ENCODE measurements around the gene LRP8. TPM values are rescaled to one million over a fixed set of nuclear protein-coding genes. Genes with fewer than 3 reads are reported as not detected.
A peak's percentile ranks its signal among the peaks of the same experiment; 100 is the strongest.

The LRP8 gene
- total RNA-seq, 4 donors from 2014 or later, result 4.5 to 33.8 (median 5.0) TPM

DNA sequence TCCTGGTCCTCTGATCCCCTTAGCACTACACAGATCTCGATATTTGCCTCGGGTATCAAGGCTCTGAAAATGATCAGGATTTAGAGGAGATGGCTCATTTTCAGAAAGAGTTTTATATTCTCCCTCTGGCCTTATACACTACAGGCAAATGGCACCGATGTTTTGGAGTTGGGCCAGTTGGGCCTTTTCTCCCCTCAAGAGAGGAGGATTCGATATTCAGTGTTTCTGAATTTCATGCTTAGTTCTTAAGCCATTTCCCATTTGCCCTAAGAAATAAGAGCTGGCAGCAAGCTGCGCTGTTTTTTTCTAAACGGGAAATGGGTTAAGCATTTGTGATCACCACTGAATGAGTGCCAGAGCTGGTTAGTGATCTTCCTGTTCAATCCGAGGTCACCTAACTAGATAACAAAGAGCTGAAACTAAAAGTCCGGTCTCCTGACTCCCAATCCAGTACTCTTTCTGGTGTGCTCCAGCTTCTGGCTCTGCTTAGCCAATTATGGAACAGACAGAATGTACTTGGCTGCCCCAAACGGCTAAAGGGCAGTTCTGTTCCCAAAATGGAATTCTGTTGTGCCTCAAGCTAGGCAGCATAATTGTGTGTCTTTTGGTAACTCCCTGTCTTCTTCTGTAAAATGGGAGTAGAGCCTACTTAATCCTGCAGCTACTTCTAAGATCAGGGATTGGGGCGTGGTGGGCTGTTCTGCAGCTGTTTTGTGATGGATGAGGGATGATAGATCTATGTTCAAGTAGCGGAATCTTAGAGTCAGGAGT, 132.4 kb downstream of the LRP8 start:
- TF ChIP-seq, protein P1, sequence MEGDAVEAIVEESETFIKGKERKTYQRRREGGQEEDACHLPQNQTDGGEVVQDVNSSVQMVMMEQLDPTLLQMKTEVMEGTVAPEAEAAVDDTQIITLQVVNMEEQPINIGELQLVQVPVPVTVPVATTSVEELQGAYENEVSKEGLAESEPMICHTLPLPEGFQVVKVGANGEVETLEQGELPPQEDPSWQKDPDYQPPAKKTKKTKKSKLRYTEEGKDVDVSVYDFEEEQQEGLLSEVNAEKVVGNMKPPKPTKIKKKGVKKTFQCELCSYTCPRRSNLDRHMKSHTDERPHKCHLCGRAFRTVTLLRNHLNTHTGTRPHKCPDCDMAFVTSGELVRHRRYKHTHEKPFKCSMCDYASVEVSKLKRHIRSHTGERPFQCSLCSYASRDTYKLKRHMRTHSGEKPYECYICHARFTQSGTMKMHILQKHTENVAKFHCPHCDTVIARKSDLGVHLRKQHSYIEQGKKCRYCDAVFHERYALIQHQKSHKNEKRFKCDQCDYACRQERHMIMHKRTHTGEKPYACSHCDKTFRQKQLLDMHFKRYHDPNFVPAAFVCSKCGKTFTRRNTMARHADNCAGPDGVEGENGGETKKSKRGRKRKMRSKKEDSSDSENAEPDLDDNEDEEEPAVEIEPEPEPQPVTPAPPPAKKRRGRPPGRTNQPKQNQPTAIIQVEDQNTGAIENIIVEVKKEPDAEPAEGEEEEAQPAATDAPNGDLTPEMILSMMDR (IDR thresholded peaks at IDR 0.05), result no peak
- TF ChIP-seq POLR2A (IDR thresholded peaks at IDR 0.05), result no peak
- Histone ChIP-seq H3K27ac (peak overlapping the region in 3 of 4 donors; percentile 95 to 100 (median 99)), H3K4me1 (peaks cover 0 to 24% (median 3%) of the 10 kb centered on the region in 4 donors), H3K4me3 (no peak overlapping the region), H3K27me3 (no peaks in the 10 kb centered on the region), H3K9me3 (no peaks in the 10 kb centered on the region), H3K36me3 (no peaks in the 10 kb centered on the region)
- no peak for DNase-seq

Other genes with a start within 250 kb of the LRP8 start
- 10 to 100 TPM in 1 of 4 donors, 1 to 10 TPM in 2, not detected in 1; 4.7 to 12.8 (median 9.4) TPM for gene SLC1A7, start 185.4 kb downstream of the LRP8 start, total RNA-seq
- 100 to 1,000 TPM in 1 of 4 donors, 10 to 100 TPM in 3; 23.1 to 134 (median 55.0) TPM for gene CPT2, start 131.2 kb downstream of the LRP8 start, total RNA-seq
- gene CZIB, start 107.4 kb downstream of the LRP8 start, total RNA-seq, result 10 to 100 TPM; 12.1 to 45.3 (median 25.3) TPM
- gene MAGOH, start 89.6 kb downstream of the LRP8 start, total RNA-seq, result 10 to 100 TPM; 16.2 to 50.3 (median 20.2) TPM
- not detected for gene DMRTB1, start 131.3 kb upstream of the LRP8 start, total RNA-seq